Testis (tissue), 3 donors: ENCODE data around the gene GRID1. TPM values are rescaled to one million over a fixed set of nuclear protein-coding genes. Genes with fewer than 3 reads are reported as not detected.

Experiments
- DNase-seq: peaks from one replicate; pipeline ENCODE4 v3.0.0-alpha.2; 2019
- H3K27ac ChIP-seq, 2 donors: fragments of 200-600 bp; sonication (generic); one replicate each; pipeline ENCODE4 v1.5.1; 2019
- H3K27me3 ChIP-seq: fragments of 200-600 bp; sonication (generic); one replicate; pipeline ENCODE4 v1.5.1; 2019
- H3K36me3 ChIP-seq: fragments of 200-600 bp; sonication (generic); one replicate; pipeline ENCODE4 v1.5.1; 2017; ENCODE audit warnings: low read depth; ENCODE audit errors: missing control alignments
- H3K4me1 ChIP-seq: fragments of 200-600 bp; sonication (generic); one replicate; pipeline ENCODE4 v1.5.1; 2019
- H3K4me3 ChIP-seq, 2 donors: fragments of 200-600 bp; sonication (generic); one replicate each; pipeline ENCODE4 v1.5.1; 2017 to 2019
- H3K9me3 ChIP-seq: fragments of 200-600 bp; sonication (generic); one replicate; pipeline ENCODE4 v1.5.1; 2017
- CTCF ChIP-seq, 3 experiments: fragments of 450-650 bp in 2 of 3; fragments of 200-600 bp in 1 of 3; sonication (generic) in 1 of 3; IDR thresholded peaks; one replicate each; pipeline ENCODE4 v1.5.1; 2016 to 2019; ENCODE audit warnings: antibody characterized with exemption in 3 of 3, mild to moderate bottlenecking in 2 of 3, moderate library complexity in 1 of 3
- POLR2A ChIP-seq: fragments of 450-650 bp; IDR thresholded peaks from one replicate; pipeline ENCODE4 v1.6.1; 2017; ENCODE audit warnings: antibody characterized with exemption, mild to moderate bottlenecking, moderate library complexity
- WGBS, 2 donors: methylation state at CpG; one replicate each; pipeline ENCODE4 v1.1.5; 2018; 5-methylcytosine and 5-hydroxymethylcytosine counted together
- intact Hi-C: fragments of 100-400 bp; cut with DNase I; formaldehyde crosslinking; loops from one replicate; pipeline ENCODE4 v1.15.1; 2023; ENCODE audit warnings: low total_unique reads
- polyA plus RNA-seq: library from polyadenylated mRNA; stranded (reverse); fragments of 350-450 nt; fragmentation: Illumina TruSeq; extraction: RNeasy Lipid Tissue Mini Kit (QIAGEN cat#74804); gene quantifications from one replicate; pipeline ENCODE4 v1.2.3, GENCODE V29; 2014; ENCODE audit warnings: low read depth, low replicate concordance; ENCODE audit not compliant: insufficient read depth
- total RNA-seq, 2 donors: library from RNA; depleted of rRNA; stranded (reverse); fragments of >200 nt; gene quantifications; one replicate each; pipeline ENCODE4 v1.2.3, GENCODE V29; 2016

GRID1 gene
- total and polyA plus RNA-seq, 3 donors from 2014 or later: 7.4 to 16.7 (median 8.1) TPM

GRCh38 chr10:85679710-85680109, 686.9 kb downstream of the GRID1 start:
- no peak overlapping the region for H3K4me3 ChIP-seq
- WGBS, 2 donors: 92 to 94% methylated on average over 4 of the region's 4 CpGs
- TF ChIP-seq CTCF (IDR thresholded peaks at IDR 0.05): no peak
- TF ChIP-seq POLR2A: no peak
- H3K4me1 ChIP-seq: no peaks in the 10 kb centered on the region
- H3K36me3 ChIP-seq: no peaks in the 10 kb centered on the region
- H3K9me3 ChIP-seq: no peaks in the 10 kb centered on the region
- intact Hi-C loops: no loop called here
- no peaks in the 10 kb centered on the region for H3K27me3 ChIP-seq
- no peak for DNase-seq
- H3K27ac ChIP-seq: no peak overlapping the region

GRCh38 chr10:85679061-85679460, 687.5 kb downstream of the GRID1 start:
- Histone ChIP-seq H3K27ac (no peak overlapping the region), H3K27me3 (no peaks in the 10 kb centered on the region), H3K4me1 (no peaks in the 10 kb centered on the region), H3K4me3 (no peak overlapping the region), H3K36me3 (no peaks in the 10 kb centered on the region), H3K9me3 (no peaks in the 10 kb centered on the region)
- 83 to 94% methylated on average over 2 of the region's 2 CpGs for WGBS, 2 donors
- intact Hi-C loops: no loop called here
- no peak for DNase-seq
- TF ChIP-seq POLR2A: no peak
- no peak for TF ChIP-seq CTCF (IDR thresholded peaks at IDR 0.05)

- Histone ChIP-seq H3K27ac (no peak overlapping the region), H3K36me3 (no peaks in the 10 kb centered on the region), H3K4me3 (no peak overlapping the region), H3K4me1 (no peaks in the 10 kb centered on the region), H3K9me3 (no peaks in the 10 kb centered on the region), H3K27me3 (no peaks in the 10 kb centered on the region)
- TF ChIP-seq POLR2A: no peak
- no peak for TF ChIP-seq CTCF (IDR thresholded peaks at IDR 0.05)
- no peak for DNase-seq
- WGBS, 2 donors: 48 to 64% methylated on average over 4 of the region's 4 CpGs
- intact Hi-C loops: no loop called here
These were observed 691.7 kb downstream of the GRID1 start for GRCh38 chr10:85674851-85675250.

- no peaks in the 10 kb centered on the region for H3K9me3 ChIP-seq
- no peaks in the 10 kb centered on the region for H3K27me3 ChIP-seq
- intact Hi-C loops: no loop called here
- no peak overlapping the region for H3K4me3 ChIP-seq
- H3K36me3 ChIP-seq: no peaks in the 10 kb centered on the region
- peaks cover 4% of the 10 kb centered on the region for H3K4me1 ChIP-seq
- H3K27ac ChIP-seq: no peak overlapping the region
- TF ChIP-seq CTCF (IDR thresholded peaks at IDR 0.05): no peak
- TF ChIP-seq POLR2A: no peak
- WGBS, 2 donors: 82 to 94% methylated on average over 1 of the region's 1 CpG
- DNase-seq: no peak
These were observed 693.3 kb downstream of the GRID1 start for GRCh38 chr10:85673270-85673669.

GRCh38 chr10:85671530-85671929, 695.1 kb downstream of the GRID1 start:
- intact Hi-C loops: no loop called here
- no peaks in the 10 kb centered on the region for H3K27me3 ChIP-seq
- TF ChIP-seq CTCF (IDR thresholded peaks at IDR 0.05) (no peak), POLR2A (no peak)
- WGBS, 2 donors: 93% methylated on average over 1 of the region's 1 CpG
- peaks cover 12% of the 10 kb centered on the region for H3K4me1 ChIP-seq
- H3K4me3 ChIP-seq: no peak overlapping the region
- H3K36me3 ChIP-seq: no peaks in the 10 kb centered on the region
- no peaks in the 10 kb centered on the region for H3K9me3 ChIP-seq
- no peak for DNase-seq
- no peak overlapping the region for H3K27ac ChIP-seq
